Progenitor cell of endocrine pancreas (in vitro differentiated cells): ENCODE measurements around the gene TTL. TPM values are rescaled to one million over a fixed set of nuclear protein-coding genes. Genes with fewer than 3 reads are reported as not detected.
"Not testable (repeated sequence)": the region's sequence is repeated elsewhere in the genome, so short reads cannot be mapped to it uniquely, and the experiment has no call there.

ENCODE experiments used
- DNase-seq: peaks from one replicate; pipeline ENCODE4 v3.0.0; 2021; ENCODE audit warnings: low spot score; ENCODE audit not compliant: unreplicated experiment
- H3K27ac Mint-ChIP-seq: 2 replicates; pipeline ENCODE4 v1.8.0; 2021; ENCODE audit warnings: mild to moderate bottlenecking, moderate library complexity, mixed read lengths
- H3K27me3 Mint-ChIP-seq: 2 replicates; pipeline ENCODE4 v1.8.0; 2021; ENCODE audit warnings: mixed read lengths
- H3K36me3 Mint-ChIP-seq: 2 replicates; pipeline ENCODE4 v1.8.0; 2022; ENCODE audit warnings: mixed read lengths; ENCODE audit not compliant: insufficient read depth
- H3K4me1 Mint-ChIP-seq: 2 replicates; pipeline ENCODE4 v1.8.0; 2021; ENCODE audit warnings: low read depth, mixed read lengths
- H3K4me3 Mint-ChIP-seq: 2 replicates; pipeline ENCODE4 v1.8.0; 2021; ENCODE audit warnings: low read depth, mild to moderate bottlenecking, moderate library complexity, mixed read lengths
- H3K9me3 Mint-ChIP-seq: 2 replicates; pipeline ENCODE4 v1.8.0; 2021; ENCODE audit warnings: low read depth, mixed read lengths
- total RNA-seq: library from RNA; stranded (reverse); gene quantifications from 2 replicates; pipeline ENCODE4 v1.2.1, GENCODE V29; 2021
- TF ChIP-seq, protein P1 (sequence below): fragments of 200-600 bp; sonication (generic); IDR thresholded peaks from one replicate; pipeline ENCODE4 v1.5.0; 2021; ENCODE audit warnings: antibody characterized with exemption, mild to moderate bottlenecking; ENCODE audit not compliant: unreplicated experiment

Gene TTL
- total RNA-seq, 1 donor from 2014 or later = 35.9 TPM

DNA sequence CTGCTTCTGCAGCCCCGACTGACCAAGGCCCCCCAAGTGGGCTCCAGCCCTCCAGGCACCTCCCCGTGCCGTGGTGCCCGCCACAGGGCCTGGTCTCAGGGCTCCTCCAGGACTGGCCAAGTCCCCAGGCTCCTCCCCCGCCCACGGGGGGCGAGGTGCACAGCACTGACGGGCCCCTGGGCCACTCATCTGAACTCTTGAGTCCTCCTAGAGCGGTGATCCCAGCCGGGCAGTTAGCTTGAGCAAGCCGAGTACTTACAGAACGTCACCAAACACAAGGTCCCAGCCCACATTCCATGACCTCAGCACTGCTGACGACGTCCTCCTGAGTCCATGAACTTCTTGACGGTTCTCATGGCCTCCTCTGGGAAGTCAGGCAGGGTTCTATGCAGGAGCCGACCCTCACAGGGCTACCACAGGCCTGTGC lies 44.5 kb upstream of the TTL start:
- H3K27me3 Mint-ChIP-seq = peaks cover 17% of the 10 kb centered on the region
- H3K36me3 Mint-ChIP-seq, H3K27ac Mint-ChIP-seq, H3K4me3 Mint-ChIP-seq, H3K4me1 Mint-ChIP-seq, DNase-seq, H3K9me3 Mint-ChIP-seq: not testable (repeated sequence)

- H3K36me3 Mint-ChIP-seq, H3K4me3 Mint-ChIP-seq, H3K27ac Mint-ChIP-seq, DNase-seq, H3K9me3 Mint-ChIP-seq, H3K4me1 Mint-ChIP-seq: not testable (repeated sequence)
- H3K27me3 Mint-ChIP-seq = peaks cover 15% of the 10 kb centered on the region
These were observed 43.2 kb upstream of the TTL start for GRCh38 chr2:112438603-112439261.

GRCh38 chr2:112444256-112444655 lies 37.7 kb upstream of the TTL start:
- not testable (repeated sequence) for H3K9me3 Mint-ChIP-seq, DNase-seq, H3K4me3 Mint-ChIP-seq, H3K27me3 Mint-ChIP-seq, H3K27ac Mint-ChIP-seq, H3K36me3 Mint-ChIP-seq, H3K4me1 Mint-ChIP-seq

GRCh38 chr2:112449854-112450253 lies 32.1 kb upstream of the TTL start:
- no peaks in the 10 kb centered on the region for H3K4me1 Mint-ChIP-seq
- TF ChIP-seq, protein P1, sequence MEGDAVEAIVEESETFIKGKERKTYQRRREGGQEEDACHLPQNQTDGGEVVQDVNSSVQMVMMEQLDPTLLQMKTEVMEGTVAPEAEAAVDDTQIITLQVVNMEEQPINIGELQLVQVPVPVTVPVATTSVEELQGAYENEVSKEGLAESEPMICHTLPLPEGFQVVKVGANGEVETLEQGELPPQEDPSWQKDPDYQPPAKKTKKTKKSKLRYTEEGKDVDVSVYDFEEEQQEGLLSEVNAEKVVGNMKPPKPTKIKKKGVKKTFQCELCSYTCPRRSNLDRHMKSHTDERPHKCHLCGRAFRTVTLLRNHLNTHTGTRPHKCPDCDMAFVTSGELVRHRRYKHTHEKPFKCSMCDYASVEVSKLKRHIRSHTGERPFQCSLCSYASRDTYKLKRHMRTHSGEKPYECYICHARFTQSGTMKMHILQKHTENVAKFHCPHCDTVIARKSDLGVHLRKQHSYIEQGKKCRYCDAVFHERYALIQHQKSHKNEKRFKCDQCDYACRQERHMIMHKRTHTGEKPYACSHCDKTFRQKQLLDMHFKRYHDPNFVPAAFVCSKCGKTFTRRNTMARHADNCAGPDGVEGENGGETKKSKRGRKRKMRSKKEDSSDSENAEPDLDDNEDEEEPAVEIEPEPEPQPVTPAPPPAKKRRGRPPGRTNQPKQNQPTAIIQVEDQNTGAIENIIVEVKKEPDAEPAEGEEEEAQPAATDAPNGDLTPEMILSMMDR = no peak
- DNase-seq = no peak
- peaks cover 5% of the 10 kb centered on the region for H3K9me3 Mint-ChIP-seq
- no peak overlapping the region for H3K4me3 Mint-ChIP-seq
- no peak overlapping the region for H3K27ac Mint-ChIP-seq
- no peaks in the 10 kb centered on the region for H3K36me3 Mint-ChIP-seq
- H3K27me3 Mint-ChIP-seq = no peaks in the 10 kb centered on the region

- no peak overlapping the region for H3K4me3 Mint-ChIP-seq
- no peaks in the 10 kb centered on the region for H3K36me3 Mint-ChIP-seq
- peaks cover 5% of the 10 kb centered on the region for H3K9me3 Mint-ChIP-seq
- no peak overlapping the region for H3K27ac Mint-ChIP-seq
- no peak for DNase-seq
- H3K27me3 Mint-ChIP-seq = no peaks in the 10 kb centered on the region
- TF ChIP-seq, protein P1 = no peak
- no peaks in the 10 kb centered on the region for H3K4me1 Mint-ChIP-seq
These were observed 30.6 kb upstream of the TTL start for GRCh38 chr2:112451317-112451716.

GRCh38 chr2:112454586-112454985 lies 27.4 kb upstream of the TTL start:
- peaks cover 3% of the 10 kb centered on the region for H3K27me3 Mint-ChIP-seq
- H3K36me3 Mint-ChIP-seq = no peaks in the 10 kb centered on the region
- no peaks in the 10 kb centered on the region for H3K4me1 Mint-ChIP-seq
- H3K27ac Mint-ChIP-seq = no peak overlapping the region
- H3K4me3 Mint-ChIP-seq = no peak overlapping the region
- DNase-seq = no peak
- H3K9me3 Mint-ChIP-seq = peaks cover 5% of the 10 kb centered on the region
- TF ChIP-seq, protein P1 = no peak

DNA sequence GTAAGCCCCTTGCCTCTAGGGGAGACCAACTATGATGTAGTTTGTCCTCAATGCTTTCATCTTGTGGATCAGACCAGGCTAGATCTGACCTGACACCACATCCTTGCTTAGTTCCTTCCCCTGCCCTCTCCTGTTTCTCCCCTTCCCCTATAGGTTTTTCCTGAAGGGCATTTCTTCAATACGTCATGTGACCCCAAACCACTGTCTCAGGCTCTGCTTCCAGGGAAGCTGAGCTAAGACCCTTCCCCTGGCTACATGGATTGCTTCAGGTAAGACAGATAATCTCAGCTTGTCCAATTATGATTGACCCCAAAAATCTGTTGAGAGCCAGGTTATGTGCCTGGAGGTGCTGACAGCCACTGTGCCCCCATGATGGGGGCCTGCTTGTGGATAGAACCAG lies 22.6 kb upstream of the TTL start:
- TF ChIP-seq, protein P1 = no peak
- Mint-ChIP-seq H3K27me3 (peaks cover 9% of the 10 kb centered on the region), H3K36me3 (no peaks in the 10 kb centered on the region), H3K4me3 (no peak overlapping the region), H3K27ac (no peak overlapping the region), H3K4me1 (no peaks in the 10 kb centered on the region), H3K9me3 (no peaks in the 10 kb centered on the region)
- no peak for DNase-seq
